ENCODE data around the gene SF3B5. TPM values are rescaled to one million over a fixed set of nuclear protein-coding genes. Genes with fewer than 3 reads are reported as not detected.
"Not testable (repeated sequence)": the region's sequence is repeated elsewhere in the genome, so short reads cannot be mapped to it uniquely, and the experiment has no call there.

Gene SF3B5
- total RNA-seq, 1 donor from 2014 or later: 150 TPM

- intact Hi-C loops (cut with micrococcal nuclease): loop anchor here (2.0 to 10.0 kb wide), 7 partner anchors 52 to 1920 kb away; partner anchors contain the start of genes ADAT2, EPM2A, FUCA2 and HIVEP2
These were observed 30.1 kb downstream of the SF3B5 start for GRCh38 chr6:144065213-144065660.

- intact Hi-C loops (cut with micrococcal nuclease): loop anchor here (1.0 to 10.0 kb wide), 10 partner anchors 31 to 1920 kb away; partner anchors contain the start of genes ADAT2, EPM2A, FUCA2 and HIVEP2
These were observed 30.8 kb downstream of the SF3B5 start for GRCh38 chr6:144064402-144065212.

GRCh38 chr6:144063744-144064401 lies 31.5 kb downstream of the SF3B5 start:
- intact Hi-C loops (cut with micrococcal nuclease): loop anchor here (1.0 to 10.0 kb wide), 13 partner anchors 9 to 1919 kb away; partner anchors contain the start of genes ADAT2, EPM2A, FUCA2 and HIVEP2

- intact Hi-C loops (cut with micrococcal nuclease): loop anchor here (1.0 to 10.0 kb wide), 6 partner anchors 8 to 1918 kb away; partner anchors contain the start of genes EPM2A, HIVEP2, NMBR and VTA1
These were observed 32.1 kb downstream of the SF3B5 start for GRCh38 chr6:144063246-144063743.

- intact Hi-C loops (cut with micrococcal nuclease): loop anchor here (1.0 to 10.0 kb wide), 6 partner anchors 7 to 1918 kb away; partner anchors contain the start of genes EPM2A, HIVEP2, NMBR and VTA1
These were observed 32.6 kb downstream of the SF3B5 start for GRCh38 chr6:144062786-144063185.

- intact Hi-C loops (cut with micrococcal nuclease): no loop called here
These were observed 36.2 kb downstream of the SF3B5 start for GRCh38 chr6:144059139-144059538.

- intact Hi-C loops (cut with micrococcal nuclease): loop anchor here (1.0 to 2.0 kb wide), 8 partner anchors 8 to 543 kb away; partner anchors contain the start of genes LTV1 and SF3B5
These were observed 40.0 kb downstream of the SF3B5 start for GRCh38 chr6:144055121-144055931.

GRCh38 chr6:144053601-144054000 lies 41.8 kb downstream of the SF3B5 start:
- intact Hi-C loops (cut with micrococcal nuclease): no loop called here

- intact Hi-C loops (cut with micrococcal nuclease): no loop called here
These were observed 42.9 kb downstream of the SF3B5 start for GRCh38 chr6:144052488-144052887.

GRCh38 chr6:144049386-144049785 lies 46.0 kb downstream of the SF3B5 start:
- intact Hi-C loops (cut with micrococcal nuclease): no loop called here

GRCh38 chr6:144047688-144048087 lies 47.7 kb downstream of the SF3B5 start:
- intact Hi-C loops (cut with micrococcal nuclease): no loop called here

GRCh38 chr6:144046672-144047071 lies 48.7 kb downstream of the SF3B5 start:
- intact Hi-C loops (cut with micrococcal nuclease): not testable (repeated sequence)

GRCh38 chr6:144044989-144045388 lies 50.4 kb downstream of the SF3B5 start:
- intact Hi-C loops (cut with micrococcal nuclease): not testable (repeated sequence)

Other genes starting within 250 kb of the SF3B5 start
- not detected in 2 replicates for gene ZC2HC1B, start 231.1 kb downstream of the SF3B5 start, total RNA-seq
- gene PLAGL1, start 87.3 kb downstream of the SF3B5 start, total RNA-seq: 5.8 and 8.8 TPM in 2 replicates
- gene STX11, start 54.9 kb upstream of the SF3B5 start, total RNA-seq: 26.8 and 27.5 TPM in 2 replicates
- gene UTRN, start 189.8 kb upstream of the SF3B5 start, total RNA-seq: 132 and 135 TPM in 2 replicates